HCEC 1CT (cell line): ENCODE measurements around the gene OR2V2.

Experiments used
- DNase-seq: peaks from one replicate; pipeline ENCODE4 v3.0.0-alpha.2; 2017

Gene OR2V2

DNA sequence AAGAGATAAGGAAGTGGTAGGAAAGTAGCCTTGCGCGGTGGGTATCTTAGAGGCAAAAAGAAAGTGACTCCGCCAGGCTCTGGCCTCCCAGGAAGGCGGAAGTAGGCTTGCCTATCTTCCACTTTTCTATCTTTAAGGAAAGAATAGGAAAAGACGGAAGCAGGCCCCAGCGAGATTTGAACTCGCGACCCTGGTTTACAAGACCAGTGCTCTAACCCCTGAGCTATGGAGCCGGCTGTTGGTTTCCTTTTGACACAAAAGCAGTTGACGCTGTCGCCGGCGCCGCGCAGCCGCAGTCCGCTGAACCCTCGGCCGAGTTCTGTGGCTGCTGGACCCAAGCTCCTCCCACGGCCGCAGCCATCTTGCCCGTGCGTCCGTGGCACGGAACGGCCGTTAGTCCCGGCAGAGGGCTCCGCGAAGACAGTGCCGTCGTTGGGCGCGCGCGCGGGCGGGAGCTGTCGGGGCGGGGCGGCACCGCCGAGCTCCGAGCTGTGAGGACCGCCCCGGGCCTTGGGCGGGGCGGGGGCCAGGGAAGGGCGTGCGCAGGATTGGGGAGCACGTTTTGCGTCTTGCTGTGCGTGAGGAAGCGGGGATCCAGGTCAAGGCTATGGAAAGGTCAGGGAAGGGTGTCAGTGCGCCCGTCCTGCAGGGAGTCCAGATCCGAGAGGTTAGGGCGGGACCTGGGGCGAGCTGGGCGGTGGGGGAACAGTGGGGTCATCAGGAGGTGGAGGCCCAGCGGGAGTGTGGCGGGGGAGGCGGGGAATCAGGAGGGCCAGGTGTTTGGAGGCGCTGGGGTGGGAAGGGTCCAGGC, 44.3 kb downstream of the OR2V2 start:
- DNase-seq = peak; percentile 94

DNA sequence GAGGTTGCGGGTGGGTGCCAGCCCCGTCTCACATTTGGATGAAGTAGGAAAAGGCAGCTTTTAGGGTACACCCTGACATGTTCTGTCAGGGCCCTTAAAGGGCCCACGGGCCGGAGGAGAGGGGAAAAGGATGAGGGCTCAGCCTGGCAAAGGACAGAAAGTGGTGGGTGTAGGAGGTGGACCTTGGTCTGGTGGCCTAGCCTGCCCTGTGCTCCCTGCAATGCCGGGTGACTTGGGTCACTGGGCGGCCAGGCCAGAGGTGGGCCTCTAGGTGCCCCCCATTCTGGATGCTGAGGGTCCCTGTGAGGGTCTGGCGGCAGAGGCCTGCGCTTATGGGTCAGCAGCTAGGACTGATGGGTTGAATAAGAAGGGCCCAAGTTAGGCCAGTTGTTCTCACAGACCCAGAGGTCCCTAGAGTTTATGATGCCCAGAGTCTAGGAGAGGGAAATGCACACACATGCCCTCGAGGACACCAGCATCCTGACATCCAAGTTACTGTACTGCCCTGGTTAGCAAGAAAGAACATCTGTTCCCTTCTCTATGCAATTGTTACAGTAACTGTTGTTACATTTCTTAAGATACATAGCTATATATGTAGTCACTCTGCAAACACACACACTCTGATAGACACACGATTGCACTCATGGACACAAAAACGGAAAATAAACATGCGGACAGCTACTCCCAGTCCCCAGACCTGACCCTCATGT, 45.1 kb downstream of the OR2V2 start:
- peak; percentile 26 for DNase-seq

DNA sequence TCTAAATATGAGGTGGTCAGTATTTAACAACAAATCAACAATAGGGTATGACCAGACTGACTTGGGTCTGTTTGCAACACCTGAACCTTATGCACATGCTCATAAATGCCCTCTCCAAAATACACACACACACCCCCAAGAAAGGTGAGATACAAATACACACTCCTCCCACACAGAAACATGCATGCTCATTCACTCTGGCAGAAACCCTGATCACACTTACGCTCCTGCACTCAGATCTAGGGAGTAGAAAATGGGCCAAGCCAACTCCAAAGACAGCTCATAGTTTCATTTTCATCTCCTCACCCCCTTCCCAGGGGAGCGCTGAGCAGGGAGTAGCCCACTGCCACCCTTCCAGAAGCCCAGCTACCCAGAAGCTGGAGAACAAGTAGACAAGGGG, 46.3 kb downstream of the OR2V2 start:
- DNase-seq = no peak

DNA sequence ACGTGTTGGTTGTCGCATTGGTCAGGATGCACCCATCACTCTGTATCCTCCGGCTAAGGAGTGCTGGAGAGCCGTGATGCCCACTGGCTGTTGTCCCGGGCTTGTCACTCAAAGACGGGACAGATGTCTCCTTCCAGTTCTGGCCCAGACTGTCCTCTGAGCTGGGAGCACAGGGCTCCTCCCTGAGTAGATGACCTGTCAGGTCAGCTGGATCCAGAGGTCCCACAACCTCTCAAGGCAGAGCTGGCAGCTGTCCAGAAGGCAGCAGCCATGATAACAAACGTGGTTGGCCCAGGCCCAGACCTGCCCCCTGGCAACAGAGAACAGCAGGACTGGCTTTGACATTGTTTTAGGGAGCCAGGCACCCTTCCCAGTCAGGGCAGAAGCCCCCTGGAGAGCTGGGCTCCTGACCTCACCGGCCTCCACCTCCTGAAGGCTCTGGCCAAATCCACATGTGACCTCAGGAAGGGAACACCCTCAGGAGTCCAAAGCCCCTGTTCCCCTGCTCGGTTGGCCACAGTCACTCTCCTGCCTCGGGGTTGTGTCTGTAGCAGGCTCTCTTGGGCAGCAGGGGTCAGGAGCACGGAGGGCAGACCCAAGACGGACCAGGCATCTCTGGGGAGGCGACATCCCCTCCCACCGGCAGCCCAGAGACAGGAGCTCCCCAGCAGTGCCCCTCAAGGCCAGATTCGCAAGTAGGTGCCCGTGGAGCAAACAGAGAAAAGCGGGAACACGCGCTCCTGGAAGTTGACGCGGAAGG, 47.3 kb downstream of the OR2V2 start:
- no peak for DNase-seq

DNA sequence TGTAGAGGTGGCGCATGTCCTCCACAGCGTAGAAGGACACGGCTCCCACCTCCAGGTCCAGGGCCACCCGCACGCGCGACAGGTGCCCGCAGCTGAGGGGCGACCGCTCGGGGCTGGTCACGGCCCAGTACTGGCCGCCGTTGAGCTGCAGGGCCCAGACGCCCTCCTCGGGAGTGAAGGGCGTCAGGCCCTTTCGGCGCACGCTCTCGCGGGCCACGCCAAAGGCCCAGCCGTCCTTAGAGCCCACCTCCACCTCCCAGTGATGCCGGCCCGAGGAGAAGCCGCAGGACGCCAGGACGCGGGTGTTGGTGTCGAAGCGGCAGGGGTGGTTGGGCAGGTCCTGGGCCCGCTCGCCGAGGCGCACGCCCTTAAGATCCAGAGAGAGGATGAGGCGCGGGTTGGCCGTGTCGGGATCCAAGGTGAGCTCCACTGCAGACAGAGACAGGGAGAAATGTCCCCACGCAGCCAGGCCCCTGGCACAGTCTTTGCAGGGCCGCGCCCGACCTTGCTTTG, 47.9 kb downstream of the OR2V2 start:
- DNase-seq = no peak

DNA sequence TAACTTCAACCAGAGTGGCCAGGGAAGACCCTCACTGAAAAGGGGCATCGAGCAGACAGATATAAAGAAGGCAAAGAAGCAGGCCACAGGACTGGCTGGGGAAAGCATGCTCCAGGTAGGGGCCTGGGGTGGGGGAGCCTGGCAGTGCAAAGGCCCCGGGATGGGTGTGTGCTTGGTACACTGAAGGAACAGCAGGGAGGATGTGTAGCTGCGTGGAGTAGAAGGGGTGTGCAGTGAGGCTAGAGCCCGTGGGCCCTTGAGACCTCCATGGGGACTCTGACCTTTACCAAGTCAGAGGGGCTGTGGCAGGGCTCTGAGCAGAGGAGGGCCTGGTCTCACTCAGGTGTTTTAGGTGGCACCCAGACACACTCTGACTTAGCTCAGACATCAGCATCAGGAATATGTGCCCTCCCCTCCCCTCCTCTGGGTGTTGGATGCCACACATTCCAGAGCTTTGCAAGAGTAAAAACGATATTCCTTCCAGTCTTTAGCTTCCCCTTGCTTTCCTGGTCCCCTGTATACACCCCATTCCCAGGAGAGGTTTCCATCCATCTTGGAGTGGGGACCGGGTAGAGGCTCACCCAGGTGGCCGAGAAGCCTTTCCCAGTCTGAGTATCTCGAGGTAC, 50.1 kb downstream of the OR2V2 start:
- DNase-seq = no peak

DNA sequence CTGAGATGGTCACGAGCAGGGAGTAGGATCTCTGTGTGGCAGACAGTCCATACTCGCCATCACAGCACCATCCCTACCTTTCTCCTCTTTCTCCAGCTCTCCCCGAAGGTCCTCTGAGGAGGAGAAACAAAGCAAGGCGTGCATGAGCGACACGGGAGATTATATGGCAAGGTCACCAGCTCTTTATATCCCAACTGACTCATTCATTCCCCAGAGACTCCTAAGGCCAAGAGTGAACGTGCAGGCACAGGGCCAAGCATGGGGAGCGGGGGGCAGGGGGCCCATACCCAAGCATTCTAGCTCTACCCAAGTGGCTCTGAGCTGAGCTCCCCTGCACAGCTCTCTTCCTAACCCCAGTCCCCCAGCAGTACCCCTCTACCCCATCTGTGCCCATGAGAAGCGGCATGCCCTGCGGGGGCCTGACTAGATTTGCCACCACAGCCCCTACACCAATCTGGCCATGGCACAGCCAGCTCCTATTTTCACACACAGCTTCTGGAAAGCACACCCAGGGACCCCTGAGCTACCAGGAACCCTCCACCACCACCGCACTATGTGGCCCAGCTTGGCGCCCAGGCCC, 50.8 kb downstream of the OR2V2 start:
- no peak for DNase-seq

DNA sequence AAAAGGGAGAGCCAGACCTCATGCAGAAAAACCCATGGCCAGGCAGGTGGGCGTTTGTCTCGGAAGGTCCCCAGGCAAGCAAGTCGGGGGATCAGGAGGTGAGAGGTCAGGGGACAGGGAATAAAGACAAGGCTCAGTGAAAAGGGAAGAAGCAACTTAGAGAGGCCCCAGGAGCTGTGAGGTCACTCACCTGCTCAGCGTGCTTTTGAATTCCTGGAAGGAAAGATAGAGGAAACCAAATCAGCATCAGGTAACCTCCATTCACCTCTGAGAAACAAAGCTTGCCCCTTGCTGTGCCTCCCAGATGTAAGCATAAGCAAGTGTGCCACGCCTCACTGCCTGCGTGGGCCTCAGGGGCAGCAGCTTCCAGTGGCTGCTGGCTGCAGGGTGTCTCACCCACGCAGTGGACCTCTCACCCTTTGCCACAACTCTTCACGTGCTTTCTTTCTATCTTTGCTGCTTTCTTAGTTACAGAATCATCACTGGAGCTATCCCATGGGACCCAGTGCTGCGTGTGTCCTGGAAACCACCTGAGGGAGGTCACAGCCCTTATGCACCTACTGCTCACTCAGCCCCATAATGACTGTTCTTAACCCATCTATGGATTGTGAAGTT, 51.6 kb downstream of the OR2V2 start:
- DNase-seq = no peak

DNA sequence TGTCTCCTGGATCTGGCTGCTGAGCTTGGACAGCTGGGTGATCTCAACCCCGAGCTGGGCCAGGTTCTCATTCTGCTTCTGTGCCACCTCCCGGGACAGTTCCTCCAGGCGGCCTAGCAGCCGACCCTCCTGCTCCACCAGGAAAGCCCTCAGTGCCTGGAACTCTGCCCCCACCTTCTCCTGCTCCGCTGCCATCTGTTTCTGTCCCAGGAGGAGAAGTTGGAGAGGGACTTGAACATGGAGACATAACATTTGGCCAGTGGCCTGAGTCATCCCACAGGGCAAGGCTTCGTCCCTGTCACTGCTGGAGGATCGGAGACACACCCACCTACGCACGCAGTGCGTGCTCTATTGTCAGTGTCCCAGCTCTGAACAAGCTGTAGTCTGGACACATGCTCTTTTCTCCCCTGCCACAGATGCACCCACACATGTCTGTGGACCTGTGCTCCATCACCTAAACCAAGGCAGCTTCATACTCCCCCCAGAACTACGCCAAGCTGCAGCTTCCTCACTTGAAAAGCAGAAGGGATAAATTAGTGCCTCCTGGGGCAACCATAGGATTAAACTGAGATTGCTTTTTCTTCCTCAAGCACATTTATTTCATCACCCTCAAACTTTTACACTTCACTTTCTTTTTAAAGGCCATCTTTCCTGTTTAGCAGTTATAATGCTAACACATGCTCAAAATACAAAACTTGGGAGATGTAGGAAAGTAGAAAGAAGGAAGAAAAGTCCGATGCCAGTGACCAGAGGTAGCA, 52.7 kb downstream of the OR2V2 start:
- no peak for DNase-seq

DNA sequence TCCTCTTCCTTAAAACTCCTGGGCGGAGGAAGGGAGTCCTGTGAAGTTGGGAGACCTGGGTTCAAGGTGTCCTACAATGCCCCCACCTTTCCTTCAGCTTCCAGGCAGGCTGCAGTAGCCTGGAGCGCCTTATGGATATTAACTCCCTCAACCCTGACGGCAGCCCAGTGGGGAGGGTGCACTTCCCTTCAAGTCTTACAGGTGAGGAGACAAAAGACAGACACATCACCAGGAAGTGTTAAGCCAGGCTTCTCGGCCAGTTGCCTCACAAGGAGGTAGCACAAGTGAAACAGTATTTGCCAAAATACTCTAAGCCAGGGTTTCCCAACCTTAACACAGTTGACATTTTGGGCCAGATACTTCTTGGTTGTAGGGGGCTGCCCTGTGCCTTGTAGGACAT, 53.4 kb downstream of the OR2V2 start:
- DNase-seq = no peak

DNA sequence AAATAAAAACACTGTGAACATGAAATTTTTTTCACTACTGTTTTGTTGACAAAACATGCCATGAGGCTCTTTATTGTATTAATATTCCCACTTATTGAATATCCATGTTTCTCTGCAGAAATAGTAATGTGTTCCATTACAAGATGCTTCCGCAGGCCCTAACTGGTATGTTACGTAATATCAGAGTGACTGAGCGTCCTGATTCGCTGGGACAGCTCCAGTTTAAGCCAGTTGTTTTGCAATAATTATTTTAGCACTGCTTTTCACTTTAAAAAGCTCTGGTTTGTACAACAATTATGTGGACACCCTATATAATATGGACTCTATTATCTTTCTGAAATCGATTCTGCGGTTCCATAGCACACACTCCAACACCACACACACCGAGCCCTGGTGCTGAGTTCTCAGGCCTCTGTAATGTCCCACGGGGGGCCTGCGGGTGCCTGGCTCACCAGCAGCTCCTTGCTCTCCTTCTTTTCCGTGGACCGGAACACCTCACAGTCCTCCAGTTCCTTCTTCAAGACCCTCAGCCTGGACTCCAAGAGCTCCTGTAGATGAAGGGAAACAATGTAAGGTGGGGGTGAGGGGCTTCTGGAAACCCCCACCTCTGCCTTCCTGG, 55.8 kb downstream of the OR2V2 start:
- no peak for DNase-seq

DNA sequence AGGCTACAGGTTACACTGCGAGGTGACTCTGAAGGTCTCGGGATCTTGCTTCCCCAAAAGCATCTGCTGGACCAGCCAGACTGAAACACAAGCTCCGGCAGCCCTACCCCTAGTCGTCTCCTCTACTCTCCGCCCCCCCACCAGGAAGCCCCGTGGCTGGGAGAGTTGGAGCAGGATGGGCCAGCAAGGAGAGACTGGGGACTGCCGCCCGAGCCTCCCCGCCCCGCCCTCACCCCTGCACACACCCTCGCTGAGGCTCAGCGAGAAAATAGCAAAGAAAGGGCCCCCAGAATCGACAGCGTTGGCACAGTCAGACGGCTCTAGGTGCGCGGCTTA, 56.4 kb downstream of the OR2V2 start:
- DNase-seq = no peak

DNA sequence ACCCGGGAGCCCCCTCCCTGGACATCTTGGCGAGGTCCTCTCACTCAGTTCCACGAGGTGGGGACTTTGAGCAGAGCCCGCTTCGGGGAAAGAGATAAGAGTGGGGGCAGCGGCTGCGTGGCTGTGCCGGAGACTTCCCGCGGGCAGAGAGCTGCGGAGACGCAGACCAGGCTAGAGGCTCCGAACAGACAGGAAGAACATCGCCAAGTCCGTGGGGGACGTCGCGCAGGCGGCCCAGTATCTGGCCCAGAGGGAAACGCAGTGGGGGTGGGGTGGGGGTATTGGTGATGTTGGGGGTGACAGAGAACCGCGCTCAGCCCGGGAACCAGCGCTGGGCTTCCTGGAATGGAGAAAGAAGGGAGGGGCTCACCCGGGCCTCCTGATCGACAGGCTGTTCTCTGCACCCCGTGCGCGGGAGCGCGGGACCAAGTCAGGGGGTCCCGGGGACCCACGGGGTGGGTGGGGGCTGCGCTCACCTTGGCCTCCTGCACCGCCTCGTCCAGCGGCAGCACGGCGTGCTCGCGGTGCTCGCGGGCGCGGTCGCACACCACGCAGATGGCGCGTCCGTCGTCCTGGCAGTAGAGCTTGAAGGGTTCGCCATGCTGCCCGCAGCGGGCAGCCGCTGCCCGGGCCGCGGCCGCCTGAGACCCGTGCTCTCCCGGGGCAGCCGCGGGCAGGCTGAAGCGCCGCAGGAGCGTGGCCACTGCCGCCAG, 56.9 kb downstream of the OR2V2 start:
- peak; percentile 14 for DNase-seq

DNA sequence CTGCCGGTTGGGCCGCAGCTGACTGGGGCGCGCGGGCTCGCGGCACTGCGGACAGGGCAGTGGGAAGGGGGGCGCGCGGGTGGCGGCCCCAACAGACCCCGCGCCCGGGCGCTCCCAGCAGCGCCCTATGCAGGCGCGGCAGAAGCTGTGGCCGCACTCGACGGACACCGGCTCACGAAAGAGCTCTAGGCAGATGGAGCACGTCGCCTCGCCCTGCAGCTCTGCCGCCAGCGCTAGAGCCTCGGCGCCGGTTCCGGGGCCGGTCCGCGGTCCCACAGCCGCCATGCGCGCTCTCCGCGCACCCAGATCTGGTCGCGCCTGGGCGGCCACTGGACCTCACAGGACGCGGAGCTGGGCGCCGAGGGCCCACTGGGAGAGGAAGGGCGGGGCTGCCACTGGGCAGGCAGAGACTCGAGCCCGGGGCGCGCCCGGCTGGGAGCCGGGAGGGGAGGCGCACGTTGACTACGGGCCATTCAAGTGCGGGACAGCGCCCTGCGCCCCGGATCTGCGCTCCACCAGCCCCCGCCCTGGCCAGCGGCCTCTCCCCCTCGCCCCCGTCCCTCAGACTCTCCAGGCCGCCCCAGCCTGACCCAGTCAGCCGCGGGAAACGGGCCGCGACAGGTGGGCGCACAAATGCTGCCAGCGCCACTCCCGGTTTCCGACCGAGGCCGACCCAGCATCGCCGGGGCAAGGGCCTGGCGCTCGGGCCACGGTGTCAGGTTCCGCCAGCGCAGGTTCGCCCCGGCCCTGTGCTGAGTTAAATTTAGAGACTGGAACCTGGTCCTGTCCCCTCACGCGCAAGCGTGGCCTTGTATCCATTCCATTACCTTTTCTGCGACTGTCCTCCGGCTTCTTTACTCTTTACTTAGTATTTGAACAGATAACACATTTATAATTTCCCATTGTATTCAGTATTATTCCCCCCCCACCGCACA, 57.7 kb downstream of the OR2V2 start, which contains the start of gene TRIM7:
TRIM7 (minus strand) TSS at position 371 of the 935 bp plus-strand sequence; CDS start at position 285, 86 bp downstream.
- DNase-seq = peak; percentile 37

DNA sequence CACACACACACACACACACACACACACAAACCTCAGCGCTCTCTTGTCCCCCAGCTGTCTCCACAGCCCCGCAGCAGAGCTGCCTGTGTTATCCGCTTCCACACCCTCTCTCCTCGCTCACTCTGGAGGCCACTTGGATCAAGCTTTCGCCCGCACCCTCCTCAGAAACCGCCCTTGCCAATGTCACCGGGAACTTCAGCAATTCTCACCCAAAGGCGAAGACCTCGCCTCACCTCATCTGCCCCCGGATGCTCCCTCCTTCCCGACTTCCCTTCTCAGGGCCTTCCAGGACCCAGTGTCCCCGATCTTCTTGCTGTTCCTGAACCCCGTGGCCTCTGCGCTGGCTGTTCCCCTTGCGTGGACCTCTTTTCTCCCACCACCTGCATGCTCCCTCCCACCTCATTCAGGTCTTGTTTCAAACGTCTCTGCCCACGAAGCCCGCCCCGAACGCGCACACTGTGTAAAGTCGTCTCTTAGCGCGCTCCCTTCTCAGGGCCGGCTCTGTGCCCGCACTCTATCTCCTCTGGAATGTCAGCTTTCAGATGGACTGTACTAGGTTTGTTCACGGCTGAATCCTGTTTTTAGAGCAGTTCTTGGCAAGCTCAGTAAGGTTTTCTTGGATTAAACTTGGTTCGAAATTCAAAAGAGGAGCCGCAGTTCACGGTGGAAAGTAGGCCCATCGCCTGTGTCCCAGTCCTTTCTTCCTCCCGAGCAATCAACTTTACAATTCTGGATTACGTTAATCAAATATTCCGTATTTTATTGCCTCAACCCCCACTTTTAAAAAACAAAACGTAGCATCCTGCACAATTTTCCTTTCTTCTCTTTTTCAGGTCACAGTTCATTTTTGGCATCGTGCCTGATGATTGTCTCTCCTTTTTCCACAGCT, 58.6 kb downstream of the OR2V2 start:
- DNase-seq = no peak

DNA sequence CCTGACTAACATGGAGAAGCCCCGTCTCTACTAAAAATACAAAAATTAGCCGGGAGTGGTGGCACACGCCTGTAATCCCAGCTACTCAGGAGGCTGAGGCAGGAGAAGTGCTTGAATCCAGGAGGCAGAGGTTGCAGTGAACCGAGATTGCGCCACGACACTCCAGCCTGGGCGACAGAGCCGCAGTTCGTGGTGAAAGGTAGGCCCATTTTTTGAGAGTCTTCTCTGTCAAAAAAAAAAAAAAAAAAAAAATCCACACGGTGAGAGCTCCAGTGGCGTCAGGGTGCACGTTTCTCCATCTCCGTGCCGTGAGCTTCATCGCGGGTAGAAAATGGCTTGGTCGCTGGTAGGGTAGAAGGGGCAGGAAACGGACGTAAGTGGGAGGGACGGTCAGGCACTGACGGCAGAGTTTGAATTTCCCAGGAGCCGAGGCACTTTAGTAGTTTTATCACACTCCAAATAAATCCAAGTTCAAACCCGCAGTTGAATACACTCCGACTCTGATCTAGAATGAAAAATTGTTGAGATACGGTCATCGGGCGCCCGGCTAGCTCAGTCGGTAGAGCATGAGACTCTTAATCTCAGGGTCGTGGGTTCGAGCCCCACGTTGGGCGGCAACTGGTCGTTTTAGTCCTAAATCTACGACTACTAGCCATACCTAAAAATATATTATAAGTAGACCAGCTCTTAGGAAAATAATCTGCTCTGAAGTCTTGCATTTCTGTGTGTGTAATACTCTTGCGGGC, 60.0 kb downstream of the OR2V2 start:
- peak; percentile 93 for DNase-seq

DNA sequence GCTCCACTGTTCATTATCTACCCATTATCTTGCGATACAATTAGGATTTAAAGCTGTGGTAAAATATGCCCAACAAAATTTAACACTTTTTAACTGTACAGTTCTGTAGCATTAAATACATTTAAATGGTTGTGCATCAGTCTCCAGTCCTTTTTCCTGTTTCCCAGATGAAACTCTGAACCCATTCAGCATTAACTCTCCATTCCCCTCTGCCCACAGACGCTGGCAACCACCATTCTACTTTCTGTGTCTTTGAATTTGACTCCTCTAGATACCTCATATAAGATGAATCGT, 60.5 kb downstream of the OR2V2 start:
- no peak for DNase-seq
